Mucosa of stomach (tissue), 1 donor: ENCODE measurements around the gene LEMD2.

Source experiments
- H3K27me3 ChIP-seq: one replicate; pipeline ENCODE4 v1.7.0; 2013; ENCODE audit warnings: mild to moderate bottlenecking, low read length; ENCODE audit not compliant: control insufficient read depth, insufficient read depth
- H3K36me3 ChIP-seq: one replicate; pipeline ENCODE4 v1.7.0; 2013; ENCODE audit warnings: low read length; ENCODE audit not compliant: control insufficient read depth, insufficient read depth
- H3K4me1 ChIP-seq: one replicate; pipeline ENCODE4 v1.7.0; 2013; ENCODE audit warnings: mild to moderate bottlenecking, low read length; ENCODE audit not compliant: control insufficient read depth, insufficient read depth
- H3K4me3 ChIP-seq: one replicate; pipeline ENCODE4 v1.7.0; 2013; ENCODE audit warnings: low read length
- H3K9ac ChIP-seq: one replicate; pipeline ENCODE4 v1.7.0; 2013; ENCODE audit warnings: mild to moderate bottlenecking, low read length, moderate library complexity
- H3K9me3 ChIP-seq: one replicate; pipeline ENCODE4 v1.7.0; 2013; ENCODE audit warnings: mild to moderate bottlenecking, low read length, moderate library complexity; ENCODE audit not compliant: control insufficient read depth
- donor health status: Pancreatic carcinoma.

The LEMD2 gene

GRCh38 chr6:33800248-33800969 lies 11.5 kb upstream of the LEMD2 start:
- no peaks in the 10 kb centered on the region for H3K4me1 ChIP-seq
- H3K9ac ChIP-seq: no peak overlapping the region
- H3K4me3 ChIP-seq: no peak overlapping the region
- no peaks in the 10 kb centered on the region for H3K9me3 ChIP-seq
- H3K27me3 ChIP-seq: peaks cover 30% of the 10 kb centered on the region
- H3K36me3 ChIP-seq: no peaks in the 10 kb centered on the region

DNA sequence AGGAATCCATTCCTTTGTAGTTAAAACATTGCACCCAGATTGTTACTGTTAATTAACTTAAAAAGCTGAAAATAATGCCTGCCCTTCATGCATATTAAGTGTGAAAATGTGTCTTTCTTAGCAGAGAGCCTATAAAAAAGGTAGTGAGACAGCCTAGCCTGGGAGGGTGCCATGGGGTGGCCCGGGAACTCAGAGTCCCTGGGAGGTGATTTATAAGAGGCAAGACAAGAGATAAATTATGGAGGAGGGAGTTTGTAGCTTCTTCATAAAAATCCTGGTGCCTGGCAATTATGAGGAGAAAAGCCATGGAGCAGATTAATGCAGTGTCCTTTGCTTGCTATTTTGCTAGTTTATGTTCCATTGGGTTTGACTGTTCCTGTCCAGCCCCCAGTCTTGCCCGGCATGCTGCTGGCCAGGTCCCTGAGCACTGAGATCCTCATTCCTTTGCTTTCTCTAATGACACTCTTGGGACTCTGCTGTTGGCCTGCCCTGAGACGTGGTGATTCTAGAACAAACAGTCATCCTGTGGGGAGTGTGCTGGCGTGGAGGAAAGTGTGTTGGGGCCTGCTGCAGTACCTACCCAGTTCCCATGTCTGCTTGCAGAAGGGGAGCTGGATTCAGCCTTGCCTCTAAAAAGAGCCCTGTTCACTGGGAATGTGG lies 10.7 kb upstream of the LEMD2 start:
- Histone ChIP-seq H3K4me3 (no peak overlapping the region), H3K9ac (no peak overlapping the region), H3K4me1 (no peaks in the 10 kb centered on the region), H3K9me3 (no peaks in the 10 kb centered on the region), H3K36me3 (no peaks in the 10 kb centered on the region), H3K27me3 (peaks cover 27% of the 10 kb centered on the region)

GRCh38 chr6:33798343-33798848 lies 9.5 kb upstream of the LEMD2 start:
- H3K9ac ChIP-seq: no peak overlapping the region
- no peak overlapping the region for H3K4me3 ChIP-seq
- peaks cover 25% of the 10 kb centered on the region for H3K27me3 ChIP-seq
- no peaks in the 10 kb centered on the region for H3K36me3 ChIP-seq
- no peaks in the 10 kb centered on the region for H3K9me3 ChIP-seq
- no peaks in the 10 kb centered on the region for H3K4me1 ChIP-seq

DNA sequence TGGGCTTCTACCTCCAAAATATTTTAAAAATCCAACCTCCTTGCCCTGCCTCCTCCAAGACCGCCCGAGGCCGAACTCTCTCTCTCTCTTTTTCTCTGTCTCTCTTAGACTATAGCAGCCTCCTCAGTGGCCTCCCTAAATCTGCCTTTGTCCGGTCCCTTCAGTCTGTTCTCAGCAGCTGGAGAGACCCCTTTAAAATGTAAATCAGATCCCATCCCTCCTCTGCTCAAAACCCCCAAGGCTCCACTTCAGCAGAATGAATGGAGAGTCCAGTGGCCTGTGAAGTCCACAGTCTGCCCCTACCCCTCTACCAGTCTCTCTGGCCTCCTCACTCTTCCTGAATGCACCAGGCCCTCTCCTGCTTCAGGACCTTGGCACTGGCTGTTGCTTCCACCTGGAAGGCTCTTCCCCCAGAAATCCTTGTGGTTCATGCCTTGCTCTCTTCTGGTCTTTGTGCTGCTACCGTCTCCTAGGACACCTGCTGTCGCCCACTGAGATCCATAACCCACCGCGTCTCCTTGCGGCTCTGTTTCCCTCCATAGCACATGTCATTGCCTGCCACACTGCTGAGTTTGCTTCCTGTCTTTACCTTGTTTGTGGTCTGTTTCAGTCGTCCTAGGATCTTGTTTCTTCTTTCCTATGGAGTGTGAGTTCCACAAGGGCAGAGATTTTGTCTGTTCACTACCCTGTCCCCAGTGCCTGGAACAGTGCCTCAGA lies 8.9 kb upstream of the LEMD2 start:
- Histone ChIP-seq H3K4me3 (no peak overlapping the region), H3K9me3 (no peaks in the 10 kb centered on the region), H3K27me3 (peaks cover 28% of the 10 kb centered on the region), H3K36me3 (no peaks in the 10 kb centered on the region), H3K9ac (no peak overlapping the region), H3K4me1 (no peaks in the 10 kb centered on the region)

DNA sequence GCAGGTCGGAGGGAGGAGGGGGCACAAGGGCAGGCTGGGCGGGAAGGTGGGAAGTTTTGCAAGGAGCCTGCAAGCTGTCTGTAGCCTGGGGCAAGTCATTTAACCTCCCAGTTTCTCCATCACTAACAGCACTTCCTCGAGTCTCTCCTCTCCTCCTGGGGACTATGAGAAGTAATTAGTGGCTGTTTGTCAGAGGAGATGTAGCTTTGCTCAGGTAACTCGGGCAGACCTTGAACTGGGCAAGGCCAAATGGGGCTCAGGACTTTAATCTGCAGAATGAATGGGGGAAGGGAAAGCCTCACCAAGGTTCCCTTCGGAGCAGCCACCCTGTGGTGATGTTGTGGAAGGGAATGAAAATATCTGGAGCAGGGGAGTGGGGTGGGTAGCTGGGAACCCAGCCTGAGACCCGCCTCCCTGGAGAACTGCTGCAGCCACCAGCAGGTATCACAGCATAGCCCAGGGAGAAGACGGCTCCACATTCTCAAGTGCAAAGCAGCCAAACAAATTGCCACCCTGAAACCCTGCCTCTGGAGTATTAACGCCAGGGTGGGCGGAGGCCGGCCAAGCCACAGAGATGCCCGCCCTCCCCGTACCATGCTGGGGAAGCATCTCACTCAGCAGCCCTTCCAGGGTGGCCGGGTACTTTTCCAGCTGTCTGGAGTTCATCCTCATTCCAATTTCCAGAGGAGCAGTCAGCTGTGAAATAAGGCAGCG lies 6.1 kb upstream of the LEMD2 start:
- no peaks in the 10 kb centered on the region for H3K36me3 ChIP-seq
- H3K4me1 ChIP-seq: no peaks in the 10 kb centered on the region
- no peaks in the 10 kb centered on the region for H3K9me3 ChIP-seq
- H3K27me3 ChIP-seq: peaks cover 39% of the 10 kb centered on the region
- no peak overlapping the region for H3K9ac ChIP-seq
- no peak overlapping the region for H3K4me3 ChIP-seq

GRCh38 chr6:33792981-33793380 lies 4.1 kb upstream of the LEMD2 start:
- Histone ChIP-seq H3K27me3 (peaks cover 29% of the 10 kb centered on the region), H3K9ac (no peak overlapping the region), H3K4me1 (no peaks in the 10 kb centered on the region), H3K9me3 (no peaks in the 10 kb centered on the region), H3K36me3 (no peaks in the 10 kb centered on the region), H3K4me3 (no peak overlapping the region)

DNA sequence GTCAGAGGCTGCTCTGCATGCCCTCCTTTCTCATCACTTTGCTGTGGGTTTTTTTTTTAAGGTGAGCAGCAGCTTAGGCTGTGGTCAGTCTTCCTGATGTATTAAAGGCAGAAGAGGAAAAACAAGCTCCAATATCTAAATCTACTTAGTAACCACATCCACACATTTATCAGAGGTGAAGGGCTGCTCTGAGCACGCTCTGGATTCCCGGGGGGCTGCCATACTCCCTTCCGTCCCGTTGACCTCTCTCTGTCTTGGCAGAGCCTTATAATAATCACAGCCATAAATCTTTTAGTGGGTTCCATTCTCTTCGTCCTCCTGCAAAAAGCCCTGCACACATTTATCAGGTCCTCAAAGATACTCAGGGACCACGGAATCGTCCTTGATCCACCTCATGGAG lies 2.7 kb upstream of the LEMD2 start:
- H3K9ac ChIP-seq: no peak overlapping the region
- no peaks in the 10 kb centered on the region for H3K9me3 ChIP-seq
- H3K36me3 ChIP-seq: no peaks in the 10 kb centered on the region
- H3K4me1 ChIP-seq: peaks cover 13% of the 10 kb centered on the region
- H3K4me3 ChIP-seq: no peak overlapping the region
- H3K27me3 ChIP-seq: peaks cover 24% of the 10 kb centered on the region

DNA sequence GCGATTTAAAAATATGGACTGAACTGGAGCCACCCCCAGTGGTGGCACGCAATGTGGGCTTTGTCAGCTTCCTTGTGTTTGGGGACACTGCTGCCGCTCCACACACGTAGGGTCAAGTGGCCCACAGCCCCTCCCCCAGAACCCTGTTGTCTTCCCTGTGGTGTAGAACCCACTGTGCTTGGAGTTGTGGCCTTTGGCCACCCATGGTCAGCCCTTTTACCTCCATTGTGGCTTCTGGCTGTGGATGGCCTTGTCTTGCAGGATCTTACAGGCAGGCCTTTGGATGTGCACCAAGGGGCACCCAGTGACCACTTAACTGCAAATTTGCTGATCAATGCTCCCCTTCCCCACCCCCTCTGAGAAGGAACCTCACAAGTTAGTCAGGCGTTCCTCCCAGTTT lies 2.0 kb upstream of the LEMD2 start:
- Histone ChIP-seq H3K36me3 (no peaks in the 10 kb centered on the region), H3K4me3 (no peak overlapping the region), H3K9ac (no peak overlapping the region), H3K4me1 (peaks cover 20% of the 10 kb centered on the region), H3K9me3 (no peaks in the 10 kb centered on the region), H3K27me3 (peaks cover 24% of the 10 kb centered on the region)

- Histone ChIP-seq H3K9me3 (no peaks in the 10 kb centered on the region), H3K9ac (no peak overlapping the region), H3K36me3 (no peaks in the 10 kb centered on the region), H3K4me3 (no peak overlapping the region), H3K27me3 (peaks cover 20% of the 10 kb centered on the region), H3K4me1 (peaks cover 20% of the 10 kb centered on the region)
These were observed 1.4 kb upstream of the LEMD2 start for GRCh38 chr6:33790379-33790778.

DNA sequence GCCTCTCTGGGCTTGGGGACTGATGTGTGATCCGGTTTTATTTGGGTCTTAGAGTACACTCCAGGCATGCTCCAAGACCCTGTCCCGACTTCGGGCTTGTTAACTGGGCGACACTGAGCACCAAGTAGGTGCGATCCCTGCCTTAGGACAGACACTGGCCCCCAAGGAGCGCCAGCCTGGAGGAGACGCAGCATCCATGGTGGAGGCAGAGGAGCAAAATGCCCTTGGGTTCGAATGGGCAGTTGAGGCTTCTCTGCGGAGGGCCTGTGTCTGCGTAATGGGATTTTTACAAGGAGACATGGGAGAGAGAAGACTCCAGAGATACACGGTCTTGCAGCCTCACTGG lies 593 bp upstream of the LEMD2 start:
- no peaks in the 10 kb centered on the region for H3K9me3 ChIP-seq
- no peak overlapping the region for H3K9ac ChIP-seq
- peaks cover 20% of the 10 kb centered on the region for H3K4me1 ChIP-seq
- no peak overlapping the region for H3K4me3 ChIP-seq
- peaks cover 16% of the 10 kb centered on the region for H3K27me3 ChIP-seq
- no peaks in the 10 kb centered on the region for H3K36me3 ChIP-seq

DNA sequence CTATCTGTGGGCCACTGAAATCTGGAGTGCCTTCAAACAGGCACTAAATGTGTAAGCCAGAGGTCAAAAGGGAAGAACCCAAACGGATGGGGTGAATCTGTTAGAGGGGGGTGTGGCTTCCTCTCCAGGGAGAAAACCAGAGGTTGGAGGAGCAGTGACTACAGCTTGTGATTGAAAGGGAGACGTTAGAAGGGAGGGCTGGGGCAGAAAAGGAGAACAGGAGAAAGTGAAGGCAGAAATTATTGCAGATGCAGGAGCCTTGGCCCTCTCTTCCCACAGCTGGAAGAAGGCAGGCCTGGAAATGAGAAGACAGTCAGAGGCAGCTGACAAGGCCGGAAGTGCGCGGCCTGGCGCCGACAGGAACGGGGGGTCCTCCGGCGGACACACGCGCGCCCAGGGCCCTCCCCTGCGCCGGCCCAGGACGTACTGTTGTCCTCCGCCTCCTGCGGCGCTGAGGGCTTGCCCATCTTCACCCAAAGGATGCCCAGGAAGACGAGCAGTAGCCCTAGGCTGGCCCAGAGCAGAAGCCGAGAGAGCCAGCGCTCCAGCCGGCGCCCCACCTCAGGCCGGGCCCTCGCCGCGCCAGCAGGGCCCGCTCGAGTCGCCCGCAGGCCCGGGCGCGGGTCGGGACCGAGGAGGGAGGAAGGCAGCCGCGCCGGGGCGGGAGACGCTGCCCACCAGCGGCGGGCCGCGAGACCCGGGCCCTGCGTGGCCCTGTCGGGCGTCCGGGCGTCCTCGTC lies 806 bp downstream of the LEMD2 start:
- Histone ChIP-seq H3K4me1 (peaks cover 20% of the 10 kb centered on the region), H3K9me3 (no peaks in the 10 kb centered on the region), H3K4me3 (peak overlapping the region; percentile 28), H3K27me3 (peaks cover 12% of the 10 kb centered on the region), H3K36me3 (peaks cover 6% of the 10 kb centered on the region), H3K9ac (peak overlapping the region; percentile 95)
